Fibroblast of mammary gland (primary cell): ENCODE results near the gene PODNL1.
"Not testable (repeated sequence)": the region's sequence is repeated elsewhere in the genome, so short reads cannot be mapped to it uniquely, and the experiment has no call there.

Experiments
- DNase-seq: peaks from one replicate; pipeline ENCODE4 v3.0.0-alpha.2; 2010; ENCODE audit warnings: low read depth
- H3K4me3 ChIP-seq: 2 replicates; pipeline ENCODE4 v1.5.1; 2011; ENCODE audit warnings: low read depth, mild to moderate bottlenecking, low read length, moderate library complexity; ENCODE audit not compliant: control insufficient read depth
- TF ChIP-seq, protein P1 (sequence below): conservative IDR thresholded peaks from 2 replicates; pipeline ENCODE4 v1.5.1; 2011; ENCODE audit warnings: low read depth, low read length, inconsistent platforms; ENCODE audit not compliant: control insufficient read depth, insufficient read depth

The PODNL1 gene

DNA sequence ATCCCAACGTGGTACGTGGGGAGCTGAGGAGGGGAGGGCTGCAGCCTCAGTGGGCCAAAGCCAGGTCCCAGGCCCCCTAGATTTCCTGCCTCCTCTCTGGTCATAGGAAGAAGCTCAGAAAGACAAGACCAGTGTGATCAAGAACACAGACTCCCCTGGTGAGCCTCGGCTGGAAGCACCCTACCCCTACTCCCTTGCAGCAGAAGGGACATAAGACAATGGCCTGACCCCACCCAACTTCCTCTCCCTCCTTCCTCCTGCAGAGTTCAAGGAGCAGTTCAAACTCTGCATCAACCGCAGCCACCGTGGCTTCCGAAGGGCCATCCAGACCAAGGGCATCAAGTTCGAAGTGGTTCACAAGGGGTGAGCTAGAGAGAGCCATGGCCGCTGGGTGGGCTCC is 11.5 kb downstream of the PODNL1 start:
- DNase-seq: no peak
- TF ChIP-seq, protein P1, sequence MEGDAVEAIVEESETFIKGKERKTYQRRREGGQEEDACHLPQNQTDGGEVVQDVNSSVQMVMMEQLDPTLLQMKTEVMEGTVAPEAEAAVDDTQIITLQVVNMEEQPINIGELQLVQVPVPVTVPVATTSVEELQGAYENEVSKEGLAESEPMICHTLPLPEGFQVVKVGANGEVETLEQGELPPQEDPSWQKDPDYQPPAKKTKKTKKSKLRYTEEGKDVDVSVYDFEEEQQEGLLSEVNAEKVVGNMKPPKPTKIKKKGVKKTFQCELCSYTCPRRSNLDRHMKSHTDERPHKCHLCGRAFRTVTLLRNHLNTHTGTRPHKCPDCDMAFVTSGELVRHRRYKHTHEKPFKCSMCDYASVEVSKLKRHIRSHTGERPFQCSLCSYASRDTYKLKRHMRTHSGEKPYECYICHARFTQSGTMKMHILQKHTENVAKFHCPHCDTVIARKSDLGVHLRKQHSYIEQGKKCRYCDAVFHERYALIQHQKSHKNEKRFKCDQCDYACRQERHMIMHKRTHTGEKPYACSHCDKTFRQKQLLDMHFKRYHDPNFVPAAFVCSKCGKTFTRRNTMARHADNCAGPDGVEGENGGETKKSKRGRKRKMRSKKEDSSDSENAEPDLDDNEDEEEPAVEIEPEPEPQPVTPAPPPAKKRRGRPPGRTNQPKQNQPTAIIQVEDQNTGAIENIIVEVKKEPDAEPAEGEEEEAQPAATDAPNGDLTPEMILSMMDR: no peak
- H3K4me3 ChIP-seq: no peak overlapping the region

DNA sequence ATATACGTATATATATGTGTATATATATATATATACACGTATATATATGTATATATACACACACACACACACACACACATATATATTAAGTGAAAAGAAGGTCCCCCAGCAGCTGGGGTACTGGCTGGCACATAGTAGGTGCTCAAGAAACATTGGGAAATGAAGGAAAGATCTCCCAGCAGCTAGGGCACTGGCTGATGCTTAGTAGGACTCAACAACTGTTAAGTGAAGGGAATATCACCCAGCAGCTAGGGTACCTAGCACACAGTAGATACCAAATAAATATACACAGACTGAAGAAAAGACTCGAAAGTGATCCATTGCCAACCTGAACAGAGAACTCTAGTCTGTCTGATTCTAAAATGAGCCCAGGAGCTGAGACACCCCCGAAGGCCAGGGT is 12.2 kb downstream of the PODNL1 start:
- TF ChIP-seq, protein P1: no peak
- no peak overlapping the region for H3K4me3 ChIP-seq
- DNase-seq: no peak

- TF ChIP-seq, protein P1: no peak
- H3K4me3 ChIP-seq: no peak overlapping the region
- DNase-seq: no peak
These were observed 14.8 kb downstream of the PODNL1 start for GRCh38 chr19:13923194-13923987.

GRCh38 chr19:13922118-13922517 is 16.1 kb downstream of the PODNL1 start:
- not testable (repeated sequence) for H3K4me3 ChIP-seq, DNase-seq

DNA sequence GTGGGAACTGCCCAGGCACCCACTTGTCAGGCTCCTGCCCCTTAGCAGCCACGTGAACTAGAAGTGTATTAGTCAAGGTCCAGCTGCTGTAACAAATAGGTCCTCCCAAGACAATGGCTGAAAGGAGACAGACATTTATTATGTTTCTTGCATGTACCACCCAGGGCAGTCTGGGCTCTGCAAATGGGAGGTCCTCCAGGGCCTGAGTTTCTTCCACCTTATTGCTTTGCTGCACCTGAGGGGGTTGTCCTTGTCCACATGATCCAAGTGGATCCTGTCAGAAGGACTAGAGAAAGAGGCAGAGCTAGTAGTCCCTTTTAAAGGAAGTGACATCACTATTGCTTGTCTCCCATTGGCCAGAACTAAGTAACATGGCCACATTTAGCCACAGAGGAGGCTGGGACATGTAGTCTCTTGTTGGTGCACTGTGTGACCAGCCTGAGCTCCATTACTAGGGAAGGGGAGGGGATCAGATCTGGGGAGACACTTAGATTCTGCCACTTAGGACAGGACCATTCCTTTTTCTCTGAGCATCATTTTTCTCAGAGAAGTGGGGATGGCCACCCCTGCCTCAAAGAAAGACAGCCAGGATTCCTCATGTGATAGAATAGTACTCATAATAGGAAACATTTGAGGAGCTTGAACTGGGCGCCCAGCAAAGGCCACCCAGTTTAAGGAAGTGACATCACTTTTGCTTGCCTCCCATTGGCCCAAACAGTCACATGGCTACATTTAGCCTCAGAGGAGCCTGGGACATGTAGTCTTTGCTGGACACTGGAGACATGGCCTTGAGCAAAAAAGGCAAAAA is 17.1 kb downstream of the PODNL1 start:
- DNase-seq: peak; percentile 64
- H3K4me3 ChIP-seq: no peak overlapping the region
- TF ChIP-seq, protein P1: no peak

DNA sequence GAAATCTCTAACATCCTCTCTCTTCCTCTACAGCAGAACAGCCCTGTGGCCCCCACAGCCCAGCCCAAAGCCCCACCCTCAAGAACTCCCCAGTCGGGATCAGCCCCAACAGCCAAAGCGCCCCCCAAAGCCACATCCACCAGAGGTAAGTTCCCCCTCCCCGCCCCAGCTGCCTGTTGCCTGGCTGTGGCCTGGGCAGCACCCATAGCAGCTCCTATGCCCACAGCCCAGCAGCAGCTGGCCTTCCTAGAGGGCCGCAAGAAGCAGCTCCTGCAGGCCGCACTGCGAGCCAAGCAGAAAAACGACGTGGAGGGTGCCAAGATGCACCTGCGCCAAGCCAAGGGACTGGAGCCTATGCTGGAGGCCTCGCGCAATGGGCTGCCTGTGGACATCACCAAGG is 17.7 kb downstream of the PODNL1 start:
- no peak overlapping the region for H3K4me3 ChIP-seq
- DNase-seq: no peak
- TF ChIP-seq, protein P1: no peak

DNA sequence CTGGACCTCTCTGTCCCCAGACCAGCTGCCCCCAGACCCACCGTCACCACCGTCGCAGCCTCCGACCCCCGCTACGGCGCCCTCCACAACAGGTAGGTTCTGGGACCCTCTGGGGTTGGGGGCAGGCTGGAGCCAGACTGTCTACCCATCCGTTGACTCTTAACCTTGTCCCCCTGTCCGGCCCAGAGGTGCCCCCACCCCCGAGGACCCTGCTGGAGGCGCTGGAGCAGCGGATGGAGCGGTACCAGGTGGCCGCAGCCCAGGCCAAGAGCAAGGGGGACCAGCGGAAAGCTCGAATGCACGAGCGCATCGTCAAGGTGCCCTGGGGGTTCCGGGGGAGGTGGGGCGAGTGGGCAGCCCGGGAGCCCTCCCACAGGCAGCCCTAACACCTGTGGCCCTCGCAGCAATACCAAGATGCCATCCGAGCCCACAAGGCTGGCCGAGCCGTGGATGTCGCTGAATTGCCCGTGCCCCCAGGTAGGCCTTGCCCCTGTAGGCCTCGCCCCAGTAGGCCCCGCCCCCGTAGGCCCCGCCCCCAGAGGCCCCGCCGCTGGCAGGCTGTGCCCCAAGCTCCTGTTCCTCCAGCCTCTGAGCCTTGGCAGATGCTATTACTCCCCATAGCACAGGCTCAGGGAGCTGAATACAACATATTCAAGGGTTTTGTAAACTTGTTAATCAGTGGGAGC is 19.3 kb downstream of the PODNL1 start:
- TF ChIP-seq, protein P1: no peak
- no peak overlapping the region for H3K4me3 ChIP-seq
- DNase-seq: no peak
